ENCODE measurements around the gene CCDC97. TPM values are rescaled to one million over a fixed set of nuclear protein-coding genes. Genes with fewer than 3 reads are reported as not detected.

CCDC97 gene
- total RNA-seq, 1 experiment from 2014 or later = 18.3 TPM

- no peaks in the 10 kb centered on the region for H3K9me2 ChIP-seq (replicated peaks; ENCODE audit: low read length)
- H3K27me3 ChIP-seq (ENCODE audit: low read length) = no peaks in the 10 kb centered on the region
- no peak for ATAC-seq
- DNase-seq = no peak
- no peaks in the 10 kb centered on the region for H3K4me1 ChIP-seq (ENCODE audit: insufficient read depth, low read length)
- H3K9me3 ChIP-seq (ENCODE audit: low read length) = no peaks in the 10 kb centered on the region
- no peak overlapping the region for H3K4me3 ChIP-seq (ENCODE audit: low read length)
- intact Hi-C loops (cut with micrococcal nuclease) = no loop called here
- BruUV-seq (replicated peaks) = no TSS peak
- CTCF ChIA-PET = no interaction called here
- POLR2A ChIA-PET (ENCODE audit: unreplicated experiment) = no interaction called here
- no peaks in the 10 kb centered on the region for H3F3A ChIP-seq (ENCODE audit: low read length, unreplicated experiment)
- H3K27ac ChIP-seq (ENCODE audit: low read length) = no peak overlapping the region
- TF ChIP-seq EZH2 (IDR thresholded peaks at IDR 0.05; ENCODE audit: low read length, unreplicated experiment) = no peak
- TF ChIP-seq EZH2phosphoT487 (IDR thresholded peaks at IDR 0.05; ENCODE audit: borderline replicate concordance, low read length) = no peak
- no peak for TF ChIP-seq CTCF (conservative IDR thresholded peaks at IDR 0.05; ENCODE audit: low read depth, low read length)
- no peak overlapping the region for H2AFZ ChIP-seq (ENCODE audit: low read length)
- peaks cover 12% of the 10 kb centered on the region for H3K79me2 ChIP-seq (ENCODE audit: low read length)
- H3K36me3 ChIP-seq (ENCODE audit: low read depth, low read length) = no peaks in the 10 kb centered on the region
- H3K4me2 ChIP-seq (ENCODE audit: low read length) = no peak overlapping the region
- no peak overlapping the region for H3K9ac ChIP-seq (ENCODE audit: low read length)
- H4K20me1 ChIP-seq (ENCODE audit: low read length) = no peaks in the 10 kb centered on the region
Measured at GRCh38 chr19:41356984-41357739, 47.2 kb downstream of the CCDC97 start.

DNA sequence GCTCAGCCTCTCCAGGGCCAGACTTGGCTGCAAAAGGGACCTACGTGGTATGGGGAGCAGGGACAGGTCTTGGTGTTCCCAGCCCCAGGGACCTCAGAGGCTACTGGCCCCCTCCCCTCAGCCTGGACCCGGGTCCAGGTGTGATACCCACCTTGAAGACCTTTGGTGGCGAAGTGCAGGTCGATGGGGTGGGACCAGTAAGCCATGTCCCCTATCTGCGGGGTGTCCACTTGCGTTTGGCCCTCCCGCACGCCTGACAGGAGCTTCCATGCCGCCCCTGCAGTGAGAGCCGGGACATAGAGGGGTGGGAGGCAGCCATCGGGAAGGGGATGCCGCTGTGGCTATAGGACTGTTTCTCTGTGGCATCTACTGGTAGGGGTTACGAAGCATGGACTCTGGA is 47.8 kb downstream of the CCDC97 start:
- H3K4me3 ChIP-seq (ENCODE audit: low read length) = no peak overlapping the region
- no peak for DNase-seq
- H4K20me1 ChIP-seq (ENCODE audit: low read length) = no peaks in the 10 kb centered on the region
- H3K9me3 ChIP-seq (ENCODE audit: low read length) = no peaks in the 10 kb centered on the region
- H3K79me2 ChIP-seq (ENCODE audit: low read length) = peaks cover 6% of the 10 kb centered on the region
- H3K27me3 ChIP-seq (ENCODE audit: low read length) = no peaks in the 10 kb centered on the region
- no peak overlapping the region for H3K9ac ChIP-seq (ENCODE audit: low read length)
- no TSS peak for BruUV-seq (replicated peaks)
- no peak overlapping the region for H3K4me2 ChIP-seq (ENCODE audit: low read length)
- H3K4me1 ChIP-seq (ENCODE audit: insufficient read depth, low read length) = 0 out of 2 replicates have a peak, but pooled peaks cover 5% of the 10 kb centered on the region
- no peak for TF ChIP-seq CTCF (conservative IDR thresholded peaks at IDR 0.05; ENCODE audit: low read depth, low read length)
- no peak for TF ChIP-seq EZH2phosphoT487 (IDR thresholded peaks at IDR 0.05; ENCODE audit: borderline replicate concordance, low read length)
- TF ChIP-seq EZH2 (IDR thresholded peaks at IDR 0.05; ENCODE audit: low read length, unreplicated experiment) = no peak
- no peaks in the 10 kb centered on the region for H3K36me3 ChIP-seq (ENCODE audit: low read depth, low read length)
- no peak overlapping the region for H3K27ac ChIP-seq (ENCODE audit: low read length)
- H3K9me2 ChIP-seq (replicated peaks; ENCODE audit: low read length) = no peaks in the 10 kb centered on the region
- H3F3A ChIP-seq (ENCODE audit: low read length, unreplicated experiment) = no peaks in the 10 kb centered on the region
- intact Hi-C loops (cut with micrococcal nuclease) = no loop called here
- ChIA-PET CTCF (no interaction called here), POLR2A (ENCODE audit: unreplicated experiment) (no interaction called here)
- no peak overlapping the region for H2AFZ ChIP-seq (ENCODE audit: low read length)
- ATAC-seq = no peak

- intact Hi-C loops (cut with micrococcal nuclease) = no loop called here
- Histone ChIP-seq H3K36me3 (ENCODE audit: low read depth, low read length) (no peaks in the 10 kb centered on the region), H3K4me3 (ENCODE audit: low read length) (no peak overlapping the region), H3K4me2 (ENCODE audit: low read length) (no peak overlapping the region), H3K27me3 (ENCODE audit: low read length) (no peaks in the 10 kb centered on the region), H3K27ac (ENCODE audit: low read length) (no peak overlapping the region), H3K79me2 (ENCODE audit: low read length) (peaks cover 5% of the 10 kb centered on the region), H3K9me3 (ENCODE audit: low read length) (no peaks in the 10 kb centered on the region), H3K9ac (ENCODE audit: low read length) (no peak overlapping the region), H3F3A (ENCODE audit: low read length, unreplicated experiment) (no peaks in the 10 kb centered on the region), H3K9me2 (replicated peaks; ENCODE audit: low read length) (no peaks in the 10 kb centered on the region), H4K20me1 (ENCODE audit: low read length) (no peaks in the 10 kb centered on the region), H2AFZ (ENCODE audit: low read length) (no peak overlapping the region), H3K4me1 (ENCODE audit: insufficient read depth, low read length) (peaks cover 18% of the 10 kb centered on the region)
- ChIA-PET CTCF (no interaction called here), POLR2A (ENCODE audit: unreplicated experiment) (no interaction called here)
- TF ChIP-seq EZH2phosphoT487 (IDR thresholded peaks at IDR 0.05; ENCODE audit: borderline replicate concordance, low read length) (no peak), EZH2 (IDR thresholded peaks at IDR 0.05; ENCODE audit: low read length, unreplicated experiment) (no peak), CTCF (conservative IDR thresholded peaks at IDR 0.05; ENCODE audit: low read depth, low read length) (no peak)
- DNase-seq (no peak), ATAC-seq (no peak)
- BruUV-seq (replicated peaks) = no TSS peak
Measured at GRCh38 chr19:41359741-41360140, 49.8 kb downstream of the CCDC97 start.

All from PC-3 (cell line).